ENCODE data around the gene MST1. TPM values are rescaled to one million over a fixed set of nuclear protein-coding genes. Genes with fewer than 3 reads are reported as not detected.

The MST1 gene
- total and polyA plus RNA-seq, 9 of the 15 experiments (the other 6 are each of a cell fraction or from before 2014, with no cell fraction given): 0.08 to 1.8 (median 0.40) TPM

- Histone ChIP-seq H3K9ac (ENCODE audit: insufficient read depth in 1 of 2, low read depth in 2 of 2, low read length in 2 of 2) (no peak overlapping the region), H4K20me1 (replicated peaks; ENCODE audit: control insufficient read depth, insufficient read depth, low read length) (no peaks in the 10 kb centered on the region), H3K9me3 (replicated peaks; ENCODE audit: control insufficient read depth, insufficient read depth, low read depth, low read length) (no peaks in the 10 kb centered on the region), H3K79me2 (ENCODE audit: control insufficient read depth, insufficient read depth, low read length) (no peaks in the 10 kb centered on the region), H3K9me1 (ENCODE audit: control insufficient read depth, insufficient read depth, low read length) (no peaks in the 10 kb centered on the region), H3K4me1 (replicated peaks in 1 of 2; ENCODE audit: control insufficient read depth in 2 of 2, insufficient read depth in 2 of 2, low read length in 2 of 2) (peaks cover 0 to 10% of the 10 kb centered on the region in 2 experiments; a peak in 2 of 5 replicates), H3K36me3 (ENCODE audit: control insufficient read depth, insufficient read depth, low read length) (no peaks in the 10 kb centered on the region), H3K4me2 (ENCODE audit: insufficient read depth, low read length) (no peak overlapping the region), H3K27me3 (ENCODE audit: control insufficient read depth in 2 of 2, insufficient read depth in 2 of 2, low read length in 2 of 2) (no peaks in the 10 kb centered on the region), H2AFZ (ENCODE audit: low read depth, low read length) (no peak overlapping the region), H3K27ac (ENCODE audit: extremely low read depth, low read depth, low read length) (no peak overlapping the region), H3K4me3 (no peak overlapping the region)
- no peak for DNase-seq (ENCODE audit: extremely low read depth in 1 of 4, low spot score in 3 of 4)
- intact Hi-C loops (cut with micrococcal nuclease): no loop called here
- BruUV-seq (replicated peaks): no TSS peak
- no peak for FAIRE-seq
- TF ChIP-seq SIRT6 (IDR thresholded peaks at IDR 0.05; ENCODE audit: low read depth, low read length) (no peak), MNT (conservative IDR thresholded peaks at IDR 0.05) (no peak), ZNF655 (CRISPR knock-in tag; IDR thresholded peaks at IDR 0.05) (no peak), MITF (IDR thresholded peaks at IDR 0.05) (no peak), PURB (CRISPR knock-in tag; IDR thresholded peaks at IDR 0.05; ENCODE audit: low read depth) (no peak), FOXP1 (CRISPR knock-in tag; IDR thresholded peaks at IDR 0.05) (no peak), ZNF124 (CRISPR knock-in tag; IDR thresholded peaks at IDR 0.05) (no peak), JUND (IDR thresholded peaks at IDR 0.05; ENCODE audit: borderline replicate concordance, low read depth, low read length) (no peak), JUND (tag; IDR thresholded peaks at IDR 0.05; ENCODE audit: borderline replicate concordance, low read depth, low read length) (no peak), ZNF696 (CRISPR knock-in tag; conservative IDR thresholded peaks at IDR 0.05) (no peak), PHF21A (IDR thresholded peaks at IDR 0.05; ENCODE audit: borderline replicate concordance, low read depth) (no peak), ZNF165 (CRISPR knock-in tag; IDR thresholded peaks at IDR 0.05; ENCODE audit: borderline replicate concordance) (no peak), ZNF395 (CRISPR knock-in tag; IDR thresholded peaks at IDR 0.05) (no peak)
- no peak for ATAC-seq
- ChIA-PET POLR2A (no interaction called here), CTCF (ENCODE audit: low intra/inter-chr PET ratio) (no interaction called here)
- 80% methylated on average over 3 of the region's 11 CpGs for WGBS (ENCODE audit: insufficient coverage, low coverage, missing lambda C conversion rate)
- in situ Hi-C loops (cut with MboI): loop anchor here (10.0 kb wide), 1 partner anchor 99 kb away; no protein-coding TSS in a partner anchor
Observed at GRCh38 chr3:49664300-49664699, 25.0 kb downstream of the MST1 start.
